DMS53 treated with DMSO at 0.1 percent for 48 hours (cell line): ENCODE measurements around the gene PPP1R13L.
A peak's percentile ranks its signal among the peaks of the same experiment; 100 is the strongest.

Source experiments
- DNase-seq: peaks from one replicate; lab custom pipeline; 2025; ENCODE audit not compliant: unreplicated experiment; lab: John Stamatoyannopoulos, UW

Gene PPP1R13L, protein sequence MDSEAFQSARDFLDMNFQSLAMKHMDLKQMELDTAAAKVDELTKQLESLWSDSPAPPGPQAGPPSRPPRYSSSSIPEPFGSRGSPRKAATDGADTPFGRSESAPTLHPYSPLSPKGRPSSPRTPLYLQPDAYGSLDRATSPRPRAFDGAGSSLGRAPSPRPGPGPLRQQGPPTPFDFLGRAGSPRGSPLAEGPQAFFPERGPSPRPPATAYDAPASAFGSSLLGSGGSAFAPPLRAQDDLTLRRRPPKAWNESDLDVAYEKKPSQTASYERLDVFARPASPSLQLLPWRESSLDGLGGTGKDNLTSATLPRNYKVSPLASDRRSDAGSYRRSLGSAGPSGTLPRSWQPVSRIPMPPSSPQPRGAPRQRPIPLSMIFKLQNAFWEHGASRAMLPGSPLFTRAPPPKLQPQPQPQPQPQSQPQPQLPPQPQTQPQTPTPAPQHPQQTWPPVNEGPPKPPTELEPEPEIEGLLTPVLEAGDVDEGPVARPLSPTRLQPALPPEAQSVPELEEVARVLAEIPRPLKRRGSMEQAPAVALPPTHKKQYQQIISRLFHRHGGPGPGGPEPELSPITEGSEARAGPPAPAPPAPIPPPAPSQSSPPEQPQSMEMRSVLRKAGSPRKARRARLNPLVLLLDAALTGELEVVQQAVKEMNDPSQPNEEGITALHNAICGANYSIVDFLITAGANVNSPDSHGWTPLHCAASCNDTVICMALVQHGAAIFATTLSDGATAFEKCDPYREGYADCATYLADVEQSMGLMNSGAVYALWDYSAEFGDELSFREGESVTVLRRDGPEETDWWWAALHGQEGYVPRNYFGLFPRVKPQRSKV

DNA sequence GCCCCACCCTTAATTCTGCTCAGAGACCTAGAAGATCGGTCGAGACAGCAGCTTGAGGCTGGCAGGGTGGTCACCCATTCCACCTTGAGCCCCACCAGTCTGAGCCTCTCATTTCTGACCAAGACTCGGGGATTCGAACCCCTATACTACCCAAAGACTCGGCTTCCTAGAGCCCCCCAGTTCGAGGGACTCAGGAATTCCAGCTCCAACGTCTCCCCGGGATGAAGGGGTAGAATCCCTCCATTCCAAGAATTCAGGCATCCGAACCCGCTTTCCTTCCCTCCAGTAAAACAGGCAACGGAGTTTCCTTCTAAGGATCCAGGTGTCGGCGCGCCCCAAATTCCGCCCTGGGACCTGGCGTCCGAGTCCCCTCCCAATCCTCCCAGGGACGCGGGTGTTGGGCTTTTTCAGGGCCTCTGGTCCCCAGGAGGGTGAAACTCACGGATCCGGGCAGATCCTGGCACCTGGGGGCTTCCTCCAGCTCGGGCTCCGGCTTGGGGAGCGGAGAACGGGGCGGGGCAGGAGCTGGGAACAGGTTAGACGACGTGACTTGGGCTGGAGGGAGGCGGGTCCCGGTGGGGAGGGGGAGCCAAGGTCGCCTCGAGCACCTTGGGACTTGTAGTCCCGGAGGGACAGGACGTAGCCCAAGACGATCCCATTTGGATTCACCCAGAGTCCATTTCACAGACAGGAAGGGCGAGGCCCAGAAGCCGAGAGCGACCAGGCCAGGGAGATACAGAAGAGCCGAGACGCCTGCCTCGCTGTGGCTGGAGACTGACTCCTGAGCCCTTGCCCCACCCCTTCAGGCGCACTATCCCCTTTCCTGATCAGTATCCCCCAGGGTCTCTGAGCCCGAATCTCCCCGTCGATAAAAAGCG is at the start of gene PPP1R13L:
Gene PPP1R13L (minus strand): TSS at position 513 of the 878 bp plus-strand sequence. CDS start 6,751 bp downstream, outside the sequence.
- DNase-seq = peak; percentile 65

DNA sequence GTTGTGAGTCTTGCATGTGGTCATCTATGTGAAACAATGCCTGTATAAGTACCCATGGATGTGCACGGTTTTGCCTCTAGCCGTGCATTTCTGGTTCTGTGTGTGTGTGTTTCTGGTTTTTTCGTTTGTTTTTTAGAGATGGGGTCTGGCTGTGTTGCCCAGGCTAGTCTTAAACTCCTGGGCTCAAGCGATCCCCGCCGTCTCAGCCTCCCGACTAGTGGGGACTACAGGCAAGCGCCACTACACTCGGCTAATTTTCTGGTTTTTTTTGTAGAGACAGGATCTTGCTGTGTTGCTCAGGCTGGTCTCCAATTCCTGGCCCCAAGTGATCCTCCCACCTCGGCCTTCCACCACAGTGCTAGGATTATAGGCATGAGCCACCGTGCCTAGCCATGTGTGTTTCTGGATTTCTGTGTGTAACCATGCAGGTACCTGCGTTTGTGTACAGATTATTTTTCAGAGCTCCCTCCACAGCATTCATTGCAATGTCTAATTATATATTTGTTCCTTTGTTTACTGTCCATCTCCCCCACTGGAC is 47.0 kb upstream of the PPP1R13L start:
- DNase-seq = no peak

DNA sequence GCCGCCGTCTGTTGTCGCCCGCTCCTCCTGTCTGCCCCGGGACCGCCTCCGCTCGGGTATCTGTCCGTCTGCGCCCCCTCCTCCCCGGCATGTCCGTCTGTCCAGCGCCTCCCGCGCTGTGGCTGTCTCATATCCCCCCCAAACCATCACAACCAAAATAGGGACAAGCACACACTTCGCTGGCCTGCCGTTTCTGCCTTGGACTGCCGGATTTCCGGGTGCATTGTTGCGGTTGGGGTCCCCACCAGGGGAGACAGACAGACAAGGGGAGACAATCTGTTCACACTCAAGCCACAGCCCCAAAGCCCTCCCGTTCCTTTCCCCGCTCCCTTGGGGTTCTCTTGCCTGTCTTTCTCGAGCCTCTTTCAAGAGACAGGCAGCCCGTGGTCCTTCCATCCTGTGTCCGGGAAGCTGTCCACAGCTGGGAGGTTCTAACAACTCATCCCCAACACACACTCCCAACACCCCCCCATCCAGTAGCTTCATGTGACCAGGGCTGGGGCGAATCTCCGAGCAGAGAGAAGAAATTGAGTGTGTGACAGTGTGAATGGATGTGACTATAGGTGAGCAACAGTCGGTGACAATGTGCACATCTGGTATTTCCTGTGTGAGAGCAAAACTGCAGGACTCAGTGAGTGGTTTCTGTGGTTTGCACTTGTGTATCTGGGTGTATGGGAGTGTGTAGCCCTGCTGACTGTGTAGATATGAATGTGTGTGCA is 46.4 kb upstream of the PPP1R13L start:
- DNase-seq = no peak

DNA sequence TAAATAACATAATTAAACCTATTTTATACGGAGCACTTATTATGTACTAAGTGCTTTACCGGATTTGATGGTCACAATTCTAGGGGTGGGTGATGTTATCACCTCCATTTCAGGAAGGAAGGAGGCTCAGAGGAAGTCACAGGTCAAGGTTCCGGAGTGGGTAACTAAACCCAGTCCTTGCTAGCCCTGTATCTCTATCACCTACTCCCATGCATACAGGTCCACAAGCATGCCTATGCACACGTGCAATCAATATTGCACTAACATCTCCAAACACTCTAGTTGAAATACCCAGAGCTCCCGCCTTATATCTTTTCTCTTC is 45.1 kb upstream of the PPP1R13L start:
- DNase-seq = no peak

DNA sequence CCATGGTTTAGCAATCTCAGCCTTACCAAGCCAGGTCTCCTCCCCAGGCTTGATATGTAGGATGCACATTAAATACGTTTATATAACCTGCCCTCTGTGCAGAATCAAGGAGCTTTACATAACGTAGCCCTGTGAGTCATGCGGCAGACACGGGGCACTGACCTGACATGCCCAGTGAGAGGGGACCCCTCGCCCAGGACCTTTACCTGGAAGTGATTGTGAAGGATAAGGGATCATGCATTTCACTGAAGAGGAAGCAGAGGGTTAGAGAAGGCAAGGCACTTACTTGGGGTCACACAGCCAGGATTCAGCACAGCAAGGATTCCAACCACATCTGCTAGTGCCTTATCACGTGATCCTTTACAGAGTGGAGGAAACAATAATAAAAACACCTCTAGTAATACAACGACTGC is 44.0 kb upstream of the PPP1R13L start:
- no peak for DNase-seq

DNA sequence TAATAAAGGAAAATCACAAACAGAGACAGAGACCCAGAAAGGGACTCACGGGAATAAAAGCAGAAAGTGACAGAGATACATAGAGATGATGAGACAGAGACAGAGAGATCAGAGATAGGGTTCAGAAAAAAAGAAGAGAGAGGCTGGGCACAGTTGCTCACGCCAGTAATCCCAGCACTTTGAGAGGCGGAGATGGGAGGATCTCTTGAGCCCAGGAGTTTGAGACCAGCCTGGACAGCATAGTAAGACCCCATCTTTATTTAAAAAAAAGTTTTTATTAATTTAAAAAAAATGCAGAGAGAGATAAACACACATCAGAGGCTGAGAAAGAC is 43.5 kb upstream of the PPP1R13L start:
- no peak for DNase-seq

DNA sequence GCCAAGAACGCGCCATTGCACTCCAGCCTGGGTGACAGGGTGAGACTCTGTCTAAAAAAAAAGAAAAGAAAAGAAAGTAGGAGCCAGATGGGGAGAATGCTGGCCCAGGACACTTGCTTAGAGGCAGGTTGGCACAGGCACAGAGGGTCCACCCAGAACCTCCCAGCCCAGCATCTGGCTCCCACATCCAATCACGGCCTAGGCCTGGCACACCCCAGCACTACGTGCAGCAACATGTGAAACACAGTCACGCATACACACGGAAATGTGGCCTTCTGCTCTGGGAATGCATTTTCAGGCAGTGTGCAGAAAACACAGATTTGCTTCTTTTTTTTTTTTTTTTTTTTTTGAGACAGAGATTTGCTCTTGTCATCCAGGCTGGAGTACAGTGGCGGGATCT is 42.1 kb upstream of the PPP1R13L start:
- no peak for DNase-seq

DNA sequence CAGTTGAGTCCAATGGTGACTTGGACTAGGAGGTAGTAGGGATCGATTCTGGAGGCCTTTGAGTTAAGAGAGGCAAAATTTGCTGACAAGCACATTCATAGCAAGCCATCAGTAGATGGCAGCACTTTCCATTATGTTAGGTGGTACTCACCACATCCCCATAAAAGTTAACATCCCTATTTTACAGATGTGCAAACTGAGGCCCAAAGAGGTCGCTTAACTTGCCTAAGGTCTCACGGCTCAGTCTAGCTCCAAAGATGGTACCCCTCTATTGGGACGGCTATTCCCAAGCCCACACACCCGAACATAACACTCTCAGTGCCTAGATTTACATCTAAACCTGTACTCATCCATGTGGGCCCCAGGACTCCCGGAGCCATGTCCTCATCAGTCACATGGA is 41.4 kb upstream of the PPP1R13L start:
- no peak for DNase-seq

DNA sequence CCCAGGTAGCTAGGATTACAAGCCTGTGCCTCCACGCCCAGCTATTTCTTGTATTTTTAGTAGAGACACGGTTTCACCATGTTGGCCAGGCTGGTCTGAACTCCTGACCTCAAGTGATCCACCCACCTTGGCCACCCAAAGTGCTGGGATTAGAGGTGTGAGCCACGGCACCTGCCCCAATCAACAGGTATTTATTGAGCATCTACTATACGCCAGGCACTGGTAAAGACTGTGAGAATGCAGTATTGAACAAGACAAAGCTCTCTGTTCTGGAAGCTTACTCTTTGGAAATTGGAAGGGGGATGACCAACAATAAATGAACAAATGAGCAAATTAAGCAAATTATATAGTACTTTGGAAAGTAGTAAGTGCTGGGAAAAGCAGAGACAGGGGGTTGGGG is 40.3 kb upstream of the PPP1R13L start:
- DNase-seq = no peak

DNA sequence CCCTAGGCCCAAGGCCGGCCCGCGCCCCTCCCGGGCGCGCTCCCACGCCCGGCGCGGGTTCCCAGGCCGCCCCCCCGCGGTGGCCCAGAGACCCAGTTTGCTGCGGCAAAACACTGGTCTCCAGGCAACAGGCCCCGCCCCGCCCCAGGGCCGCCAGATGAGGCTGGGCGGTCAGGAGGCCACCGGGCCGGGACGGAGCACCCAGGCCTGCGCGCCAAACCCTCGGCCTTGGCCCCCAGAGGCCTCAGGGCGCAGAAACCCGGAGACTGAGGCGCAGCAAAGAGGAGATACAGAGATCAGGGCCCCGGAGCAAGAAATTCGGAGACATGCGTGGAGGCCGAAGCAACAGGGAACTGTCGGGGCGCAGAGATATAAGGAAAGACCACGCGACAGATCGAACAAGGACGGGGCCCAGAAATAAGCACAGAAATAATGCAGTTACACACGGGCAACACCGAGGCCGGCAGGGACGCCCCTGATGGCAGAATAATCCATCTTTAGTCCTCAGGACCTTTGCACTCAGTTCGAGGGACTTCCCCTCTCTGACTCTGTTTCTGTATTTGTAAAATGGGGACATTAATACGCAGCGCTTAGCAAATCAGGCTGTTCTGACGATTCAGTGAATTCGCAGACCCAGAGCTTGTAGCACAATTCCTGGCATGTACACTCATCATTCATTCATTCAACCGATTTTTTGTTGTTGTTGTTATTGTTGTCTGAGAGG is 39.6 kb upstream of the PPP1R13L start:
- peak; percentile 37 for DNase-seq

DNA sequence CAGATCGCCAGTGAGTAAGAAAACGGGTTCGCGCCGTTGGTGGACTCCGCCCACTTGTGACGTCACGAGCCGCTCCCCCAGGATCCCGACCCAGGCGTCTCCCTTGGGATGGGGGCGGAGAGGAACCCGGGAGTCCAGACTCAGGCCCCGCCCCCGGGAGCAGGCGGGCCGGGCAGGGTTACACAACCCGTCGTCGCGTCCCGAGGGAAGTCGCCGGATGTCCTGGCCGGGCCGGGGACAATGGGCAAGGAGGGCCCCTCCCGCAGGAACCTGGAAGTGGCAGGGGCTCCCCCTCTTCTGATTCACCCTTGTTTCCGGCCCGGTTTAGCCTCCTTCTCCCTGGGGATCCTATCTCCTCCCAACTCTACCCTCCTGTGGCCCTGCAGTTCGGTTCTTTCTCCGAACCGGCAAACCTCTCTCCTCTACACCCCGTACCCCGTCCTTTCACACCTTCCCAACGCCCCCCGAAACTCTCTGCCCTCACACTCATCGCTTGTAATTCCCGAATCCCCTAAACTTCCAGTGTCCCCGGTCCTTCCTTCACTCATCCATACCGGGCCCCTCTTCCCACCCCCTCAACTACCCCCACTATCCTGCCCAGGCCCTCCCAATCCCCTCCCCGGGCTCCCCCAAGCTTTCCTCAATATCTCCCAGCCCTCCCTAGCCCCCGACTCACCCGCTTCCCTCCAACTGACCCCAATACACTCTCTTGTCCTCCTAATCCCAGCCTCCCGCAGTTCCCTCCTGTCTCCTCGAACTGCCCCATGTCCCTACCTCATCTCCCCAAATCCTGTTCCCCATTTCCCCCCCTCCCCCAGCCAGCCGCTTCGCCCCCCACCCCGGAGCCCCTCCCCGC is 38.8 kb upstream of the PPP1R13L start:
- peak; percentile 57 for DNase-seq

DNA sequence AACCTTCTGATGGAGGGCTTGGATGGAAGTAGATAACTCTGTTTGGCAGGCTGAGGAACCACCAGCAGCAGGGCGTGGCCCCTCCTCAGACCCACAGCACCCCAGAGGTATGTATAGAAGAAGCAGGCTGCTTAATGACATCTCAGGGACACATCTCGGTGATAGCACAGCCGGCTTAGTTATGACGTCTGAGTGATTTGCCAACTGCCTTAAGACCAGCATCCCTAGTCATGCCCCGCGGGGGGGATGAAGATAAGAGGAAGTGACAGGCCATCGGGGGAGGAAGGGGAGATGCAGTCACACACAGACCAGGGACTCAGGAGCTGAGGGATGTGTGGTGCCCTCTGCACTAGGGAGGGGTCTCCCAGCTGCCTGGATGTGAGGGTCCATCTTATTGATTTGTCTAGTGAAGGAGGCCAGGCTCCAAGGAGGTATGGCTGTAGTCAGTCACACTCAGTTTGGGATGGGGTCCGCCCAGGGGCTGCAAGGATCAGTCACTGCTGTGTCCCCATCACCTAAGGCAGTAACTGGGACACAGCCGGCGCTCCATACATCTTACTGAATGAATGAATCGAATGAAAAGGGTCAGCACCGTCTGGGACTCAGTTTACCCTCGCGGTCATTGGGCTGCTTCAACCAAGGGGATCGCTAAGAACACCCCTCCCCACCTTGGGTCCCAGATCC is 38.1 kb upstream of the PPP1R13L start:
- DNase-seq = no peak

DNA sequence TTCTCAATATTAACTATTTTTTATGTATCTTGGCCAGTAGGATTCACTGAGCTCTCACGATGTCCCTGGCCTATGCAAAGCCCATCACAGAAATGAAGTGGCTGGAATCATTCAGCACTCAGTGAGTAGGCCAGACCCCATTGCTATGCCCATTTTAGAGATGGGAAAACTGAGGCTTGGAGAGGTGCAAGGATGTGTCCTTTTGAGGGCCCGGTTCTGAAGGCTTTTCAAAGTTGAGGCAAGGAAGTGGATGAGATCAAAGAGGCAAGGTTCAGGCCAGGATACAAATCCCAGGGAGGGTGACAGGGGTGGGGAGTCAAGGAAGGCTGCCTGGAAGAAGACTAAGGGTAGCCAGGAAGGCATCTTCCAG is 37.5 kb upstream of the PPP1R13L start:
- DNase-seq = no peak

DNA sequence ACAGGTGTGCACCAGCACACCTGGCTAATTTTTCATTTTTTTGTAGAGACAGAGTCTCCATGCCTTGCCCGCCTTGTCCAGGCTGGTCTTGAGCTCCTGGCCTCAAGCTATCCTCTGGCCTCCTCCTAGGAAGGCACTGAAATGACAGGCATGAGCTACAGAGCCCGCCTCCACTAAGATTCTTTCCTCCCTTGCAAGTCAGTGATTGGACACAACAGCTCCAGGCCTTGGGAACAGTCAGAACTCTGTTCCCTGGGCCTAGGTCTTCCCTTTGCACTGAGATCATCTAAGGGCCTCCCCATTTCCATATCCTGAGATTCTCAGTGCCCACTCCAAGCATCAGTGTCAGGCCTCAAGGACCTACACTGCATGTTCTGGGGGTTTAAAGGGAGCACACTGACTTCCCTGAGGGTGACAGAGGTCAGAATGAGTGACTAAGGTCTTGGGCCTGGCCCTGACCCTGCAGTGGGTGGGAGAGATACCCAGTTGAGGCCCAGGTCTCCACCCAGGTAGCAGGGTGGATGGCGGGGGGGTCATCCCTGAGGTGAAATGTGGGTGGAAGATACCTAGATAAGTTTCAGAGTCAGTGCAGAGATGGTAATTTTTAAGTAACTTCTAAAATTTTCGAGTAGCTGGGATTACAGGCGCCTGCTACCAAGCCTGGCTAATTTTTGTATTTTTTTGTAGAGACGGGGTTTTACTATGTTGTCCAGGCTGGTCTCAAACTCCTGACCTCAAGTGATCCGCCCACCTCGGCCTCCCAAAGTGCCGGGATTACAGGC is 36.2 kb upstream of the PPP1R13L start:
- DNase-seq = no peak

DNA sequence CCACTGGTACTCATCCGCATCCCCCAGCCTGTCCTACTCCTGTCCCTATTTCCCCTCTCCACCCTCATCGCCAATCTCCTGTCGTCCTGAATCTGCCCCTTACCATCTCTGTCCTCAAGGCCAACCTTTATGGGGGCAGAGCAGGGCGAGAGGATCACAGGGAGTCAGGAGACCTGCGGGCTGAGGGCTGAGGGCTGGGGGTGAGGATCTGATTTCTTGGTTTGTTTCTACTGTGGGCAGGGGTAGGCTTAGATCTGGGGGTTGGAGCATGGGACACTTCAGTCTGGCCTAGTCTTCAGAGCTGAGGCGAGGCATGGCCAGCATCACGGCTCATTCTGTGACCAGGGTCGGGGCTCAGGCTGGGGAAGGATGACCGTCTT is 35.4 kb upstream of the PPP1R13L start:
- no peak for DNase-seq

DNA sequence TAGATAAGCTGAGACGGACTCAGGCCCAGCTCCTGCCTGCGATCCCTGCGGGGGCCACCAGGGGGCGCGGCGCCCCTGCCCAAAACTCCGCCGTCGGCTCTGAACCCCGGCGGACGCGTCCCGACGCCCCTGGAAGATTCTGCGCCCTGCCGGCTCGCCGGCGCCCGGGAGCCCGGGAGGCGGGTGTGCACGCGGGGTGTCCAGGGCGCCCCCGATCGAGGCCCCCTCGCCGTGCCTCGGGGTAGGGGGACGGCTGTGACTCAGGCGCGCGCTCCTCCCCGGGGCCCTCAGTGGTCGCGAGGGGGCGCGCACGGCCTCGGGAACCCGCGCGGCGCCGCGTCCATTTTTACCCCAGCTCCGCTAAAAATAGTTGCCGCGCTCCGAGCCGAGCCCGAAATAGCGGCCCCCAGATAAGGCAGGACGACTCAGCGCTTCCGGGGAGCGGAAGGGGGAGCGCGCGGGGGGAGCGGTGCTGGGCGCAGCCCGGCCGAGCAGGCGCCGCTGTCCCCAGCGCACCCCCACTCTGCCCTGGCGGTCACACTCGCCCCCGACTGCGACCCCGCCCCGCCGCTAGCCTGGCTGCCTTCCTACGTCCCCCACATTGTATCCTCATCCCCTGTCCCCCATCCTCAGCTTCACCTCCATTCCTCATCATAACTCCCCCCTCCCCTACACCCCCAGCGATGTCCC is 34.8 kb upstream of the PPP1R13L start:
- peak; percentile 13 for DNase-seq

DNA sequence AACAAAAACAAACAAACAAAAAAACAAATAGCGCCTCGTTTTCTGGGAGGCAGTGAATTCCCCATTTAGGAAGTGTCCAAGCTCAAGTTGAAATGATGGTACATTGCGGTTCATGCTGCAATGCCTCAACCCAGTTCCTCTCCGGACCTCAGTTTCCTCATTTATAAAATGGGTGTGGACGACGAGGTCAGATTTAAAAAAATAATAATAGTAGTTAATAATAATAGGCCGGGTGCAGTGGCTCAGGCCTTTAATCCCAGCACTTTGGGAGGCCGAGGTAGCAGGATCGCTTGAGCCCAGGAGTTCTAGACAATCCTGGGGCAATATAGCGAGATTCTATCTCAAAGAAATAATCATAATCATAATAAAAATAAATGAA is 34.3 kb upstream of the PPP1R13L start:
- no peak for DNase-seq
